HUES6 (cell line): ENCODE results near the gene IL4R.
A peak's percentile ranks its signal among the peaks of the same experiment; 100 is the strongest.

Experiments
- H3K27ac ChIP-seq: 2 replicates; pipeline ENCODE4 v1.7.0; 2013; ENCODE audit warnings: low read depth, mild to moderate bottlenecking, low read length, inconsistent platforms
- H3K27me3 ChIP-seq: 2 replicates; pipeline ENCODE4 v1.6.1; 2013; ENCODE audit warnings: low read length; ENCODE audit not compliant: control insufficient read depth, insufficient read depth
- H3K36me3 ChIP-seq: 2 replicates; pipeline ENCODE4 v1.6.1; 2013; ENCODE audit warnings: low read length; ENCODE audit not compliant: control insufficient read depth, insufficient read depth
- H3K4me1 ChIP-seq: 2 replicates; pipeline ENCODE4 v1.6.1; 2013; ENCODE audit warnings: low read length; ENCODE audit not compliant: control insufficient read depth, insufficient read depth
- H3K4me3 ChIP-seq: 2 replicates; pipeline ENCODE4 v1.5.1; 2013; ENCODE audit warnings: low read depth, low read length
- H3K9ac ChIP-seq: one replicate; pipeline ENCODE4 v1.6.1; 2013; ENCODE audit warnings: mild to moderate bottlenecking, low read length
- H3K9me3 ChIP-seq: 2 replicates; pipeline ENCODE4 v1.6.1; 2013; ENCODE audit warnings: low read depth, low read length; ENCODE audit not compliant: control insufficient read depth, insufficient read depth

The IL4R gene

GRCh38 chr16:27316038-27316680 lies 2.4 kb downstream of the IL4R start:
- Histone ChIP-seq H3K4me1 (peaks cover 41% of the 10 kb centered on the region), H3K9me3 (no peaks in the 10 kb centered on the region), H3K9ac (no peak overlapping the region), H3K27ac (no peak overlapping the region), H3K4me3 (no peak overlapping the region), H3K27me3 (no peaks in the 10 kb centered on the region), H3K36me3 (no peaks in the 10 kb centered on the region)

- Histone ChIP-seq H3K36me3 (no peaks in the 10 kb centered on the region), H3K9ac (peak overlapping the region; percentile 22), H3K9me3 (no peaks in the 10 kb centered on the region), H3K4me1 (peaks cover 37% of the 10 kb centered on the region), H3K4me3 (no peak overlapping the region), H3K27me3 (no peaks in the 10 kb centered on the region), H3K27ac (0 out of 2 replicates have a peak overlapping the region, but pooled peaks have one; percentile 14)
Observed at GRCh38 chr16:27317320-27317719, 3.5 kb downstream of the IL4R start.

- Histone ChIP-seq H3K4me3 (no peak overlapping the region), H3K27me3 (no peaks in the 10 kb centered on the region), H3K27ac (no peak overlapping the region), H3K9me3 (no peaks in the 10 kb centered on the region), H3K36me3 (no peaks in the 10 kb centered on the region), H3K9ac (peak overlapping the region; percentile 26), H3K4me1 (peaks cover 40% of the 10 kb centered on the region)
Observed at GRCh38 chr16:27317738-27318391, 4.1 kb downstream of the IL4R start.

GRCh38 chr16:27318392-27319256 lies 4.8 kb downstream of the IL4R start:
- Histone ChIP-seq H3K27ac (peak overlapping the region; percentile 22; the same call in 1 of the 2 replicates), H3K9ac (peak overlapping the region; percentile 26), H3K36me3 (no peaks in the 10 kb centered on the region), H3K4me3 (no peak overlapping the region), H3K4me1 (peaks cover 44% of the 10 kb centered on the region), H3K27me3 (no peaks in the 10 kb centered on the region), H3K9me3 (no peaks in the 10 kb centered on the region)

GRCh38 chr16:27319257-27319965 lies 5.6 kb downstream of the IL4R start:
- Histone ChIP-seq H3K4me3 (no peak overlapping the region), H3K36me3 (no peaks in the 10 kb centered on the region), H3K4me1 (peaks cover 50% of the 10 kb centered on the region), H3K9me3 (no peaks in the 10 kb centered on the region), H3K9ac (no peak overlapping the region), H3K27ac (no peak overlapping the region), H3K27me3 (no peaks in the 10 kb centered on the region)

GRCh38 chr16:27320261-27321012 lies 6.7 kb downstream of the IL4R start:
- Histone ChIP-seq H3K36me3 (no peaks in the 10 kb centered on the region), H3K4me3 (no peak overlapping the region), H3K4me1 (peaks cover 51% of the 10 kb centered on the region), H3K27me3 (no peaks in the 10 kb centered on the region), H3K9ac (no peak overlapping the region), H3K27ac (no peak overlapping the region), H3K9me3 (no peaks in the 10 kb centered on the region)

GRCh38 chr16:27321013-27321915 lies 7.5 kb downstream of the IL4R start:
- Histone ChIP-seq H3K27me3 (no peaks in the 10 kb centered on the region), H3K27ac (no peak overlapping the region), H3K9ac (no peak overlapping the region), H3K36me3 (no peaks in the 10 kb centered on the region), H3K9me3 (no peaks in the 10 kb centered on the region), H3K4me1 (peaks cover 55% of the 10 kb centered on the region), H3K4me3 (no peak overlapping the region)

GRCh38 chr16:27322858-27323780 lies 9.3 kb downstream of the IL4R start:
- Histone ChIP-seq H3K9me3 (no peaks in the 10 kb centered on the region), H3K4me1 (peaks cover 55% of the 10 kb centered on the region), H3K4me3 (no peak overlapping the region), H3K9ac (no peak overlapping the region), H3K27ac (no peak overlapping the region), H3K27me3 (no peaks in the 10 kb centered on the region), H3K36me3 (no peaks in the 10 kb centered on the region)
